ENCODE measurements around the gene PLEKHG3. TPM values are rescaled to one million over a fixed set of nuclear protein-coding genes. Genes with fewer than 3 reads are reported as not detected.

The PLEKHG3 gene
- total RNA-seq, 2 experiments from 2014 or later = not detected

DNA sequence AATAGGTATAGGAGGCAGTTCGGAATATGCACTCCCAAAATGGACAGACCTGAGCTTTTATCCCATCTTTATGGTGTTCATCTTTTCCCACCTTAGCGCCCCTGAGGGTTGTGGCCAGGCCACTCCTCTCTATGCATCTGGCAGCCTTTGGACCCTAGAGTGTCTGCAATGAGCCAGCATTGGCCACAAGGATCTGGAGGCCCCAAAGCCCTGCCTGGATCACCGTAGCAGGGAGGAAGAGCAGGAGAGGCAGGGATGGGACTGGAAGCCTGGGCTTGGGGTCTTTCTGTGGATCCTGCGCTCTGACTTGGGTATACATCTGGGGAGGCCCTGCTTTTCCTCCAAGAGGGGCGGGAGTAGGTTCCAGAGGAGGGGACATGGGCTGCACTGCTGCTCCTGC, 52.5 kb downstream of the PLEKHG3 start:
- no peak overlapping the region for H3K27ac ChIP-seq (ENCODE audit: low read depth, low read length, poor library complexity, severe bottlenecking)
- no peaks in the 10 kb centered on the region for H3K4me1 ChIP-seq (ENCODE audit: insufficient read depth, low read length, poor library complexity, severe bottlenecking)
- H3K9me2 ChIP-seq (ENCODE audit: insufficient read depth, low read length) = no peaks in the 10 kb centered on the region
- no peak overlapping the region for H3K4me2 ChIP-seq (ENCODE audit: low read length)
- H3K79me2 ChIP-seq (ENCODE audit: insufficient read depth, low read depth, low read length) = no peaks in the 10 kb centered on the region
- H4K20me1 ChIP-seq (ENCODE audit: insufficient read depth, low read length) = no peaks in the 10 kb centered on the region
- BruUV-seq (replicated peaks) = no TSS peak
- DNase-seq (ENCODE audit: low spot score) = no peak
- intact Hi-C loops (cut with micrococcal nuclease; ENCODE audit: unreplicated experiment) = no loop called here
- ChIA-PET CTCF (ENCODE audit: unreplicated experiment) (no interaction called here), POLR2A (no interaction called here)
- no peak overlapping the region for H3K4me3 ChIP-seq (ENCODE audit: low read depth, low read length, poor library complexity, severe bottlenecking)
- no peaks in the 10 kb centered on the region for H3K9me3 ChIP-seq (ENCODE audit: low read length)
- H3K36me3 ChIP-seq (ENCODE audit: insufficient read depth, low read length) = no peaks in the 10 kb centered on the region
- no peak overlapping the region for H2AFZ ChIP-seq (ENCODE audit: low read length)
- no peak for TF ChIP-seq EZH2phosphoT487 (IDR thresholded peaks at IDR 0.05; ENCODE audit: borderline replicate concordance, low read depth, low read length)
- TF ChIP-seq, protein P1, sequence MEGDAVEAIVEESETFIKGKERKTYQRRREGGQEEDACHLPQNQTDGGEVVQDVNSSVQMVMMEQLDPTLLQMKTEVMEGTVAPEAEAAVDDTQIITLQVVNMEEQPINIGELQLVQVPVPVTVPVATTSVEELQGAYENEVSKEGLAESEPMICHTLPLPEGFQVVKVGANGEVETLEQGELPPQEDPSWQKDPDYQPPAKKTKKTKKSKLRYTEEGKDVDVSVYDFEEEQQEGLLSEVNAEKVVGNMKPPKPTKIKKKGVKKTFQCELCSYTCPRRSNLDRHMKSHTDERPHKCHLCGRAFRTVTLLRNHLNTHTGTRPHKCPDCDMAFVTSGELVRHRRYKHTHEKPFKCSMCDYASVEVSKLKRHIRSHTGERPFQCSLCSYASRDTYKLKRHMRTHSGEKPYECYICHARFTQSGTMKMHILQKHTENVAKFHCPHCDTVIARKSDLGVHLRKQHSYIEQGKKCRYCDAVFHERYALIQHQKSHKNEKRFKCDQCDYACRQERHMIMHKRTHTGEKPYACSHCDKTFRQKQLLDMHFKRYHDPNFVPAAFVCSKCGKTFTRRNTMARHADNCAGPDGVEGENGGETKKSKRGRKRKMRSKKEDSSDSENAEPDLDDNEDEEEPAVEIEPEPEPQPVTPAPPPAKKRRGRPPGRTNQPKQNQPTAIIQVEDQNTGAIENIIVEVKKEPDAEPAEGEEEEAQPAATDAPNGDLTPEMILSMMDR (conservative IDR thresholded peaks at IDR 0.05; ENCODE audit: low read length) = no peak

DNA sequence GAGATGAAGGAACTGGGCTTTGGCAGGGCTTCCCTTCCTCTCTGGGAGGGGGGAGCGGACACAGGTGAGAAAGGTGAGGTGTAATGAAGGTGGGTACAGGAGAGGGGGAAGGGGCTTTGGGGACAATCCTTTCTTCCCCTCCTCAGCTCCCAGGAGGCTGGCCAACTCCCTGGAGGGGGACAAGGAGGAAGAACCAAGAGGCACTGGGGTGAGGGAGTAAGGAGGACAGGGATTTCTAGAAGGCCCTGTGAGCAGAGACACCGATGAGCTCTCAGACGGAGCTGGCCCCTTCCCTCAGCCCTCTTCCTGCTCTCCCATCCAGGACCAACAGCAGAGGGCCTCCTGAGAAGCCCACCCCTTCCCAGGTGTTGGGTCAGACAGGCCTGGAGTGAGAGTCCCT, 53.4 kb downstream of the PLEKHG3 start:
- H3K9me3 ChIP-seq (ENCODE audit: low read length) = no peaks in the 10 kb centered on the region
- H3K79me2 ChIP-seq (ENCODE audit: insufficient read depth, low read depth, low read length) = no peaks in the 10 kb centered on the region
- H4K20me1 ChIP-seq (ENCODE audit: insufficient read depth, low read length) = no peaks in the 10 kb centered on the region
- H3K9me2 ChIP-seq (ENCODE audit: insufficient read depth, low read length) = no peaks in the 10 kb centered on the region
- H3K4me3 ChIP-seq (ENCODE audit: low read depth, low read length, poor library complexity, severe bottlenecking) = no peak overlapping the region
- H3K36me3 ChIP-seq (ENCODE audit: insufficient read depth, low read length) = no peaks in the 10 kb centered on the region
- H3K4me1 ChIP-seq (ENCODE audit: insufficient read depth, low read length, poor library complexity, severe bottlenecking) = no peaks in the 10 kb centered on the region
- POLR2A ChIA-PET = no interaction called here
- CTCF ChIA-PET (ENCODE audit: unreplicated experiment) = no interaction called here
- no peak overlapping the region for H3K4me2 ChIP-seq (ENCODE audit: low read length)
- H3K27ac ChIP-seq (ENCODE audit: low read depth, low read length, poor library complexity, severe bottlenecking) = no peak overlapping the region
- intact Hi-C loops (cut with micrococcal nuclease; ENCODE audit: unreplicated experiment) = no loop called here
- no peak for DNase-seq (ENCODE audit: low spot score)
- no TSS peak for BruUV-seq (replicated peaks)
- TF ChIP-seq EZH2phosphoT487 (IDR thresholded peaks at IDR 0.05; ENCODE audit: borderline replicate concordance, low read depth, low read length) = no peak
- TF ChIP-seq, protein P1 (conservative IDR thresholded peaks at IDR 0.05; ENCODE audit: low read length) = no peak
- H2AFZ ChIP-seq (ENCODE audit: low read length) = no peak overlapping the region

DNA sequence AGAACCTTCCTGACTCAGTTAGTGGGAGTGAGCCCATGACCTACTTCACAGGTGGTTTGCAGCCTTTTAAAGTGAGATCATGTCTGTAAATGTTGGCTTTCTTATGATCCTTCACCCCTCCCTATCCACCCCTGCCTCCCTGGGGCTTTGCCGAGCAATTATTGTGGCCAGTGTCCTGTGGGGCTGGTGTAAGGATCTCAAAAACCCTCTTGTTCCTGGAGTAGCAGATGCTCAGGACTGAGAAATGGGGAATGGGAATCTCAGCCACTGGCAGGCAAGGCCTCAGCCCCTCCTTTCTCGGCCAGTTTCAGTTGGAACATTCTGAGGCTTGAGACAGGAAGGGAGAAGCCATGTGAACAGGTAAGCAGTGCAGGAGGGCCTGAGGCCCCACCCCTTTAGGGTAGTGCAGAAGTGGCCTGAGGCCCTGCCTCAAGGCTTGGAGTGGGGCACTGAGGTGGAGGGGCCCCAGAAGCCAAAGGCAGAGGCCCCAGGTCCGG, 53.8 kb downstream of the PLEKHG3 start:
- no peaks in the 10 kb centered on the region for H3K4me1 ChIP-seq (ENCODE audit: insufficient read depth, low read length, poor library complexity, severe bottlenecking)
- no peak overlapping the region for H2AFZ ChIP-seq (ENCODE audit: low read length)
- H3K27ac ChIP-seq (ENCODE audit: low read depth, low read length, poor library complexity, severe bottlenecking) = no peak overlapping the region
- intact Hi-C loops (cut with micrococcal nuclease; ENCODE audit: unreplicated experiment) = no loop called here
- no peak for TF ChIP-seq EZH2phosphoT487 (IDR thresholded peaks at IDR 0.05; ENCODE audit: borderline replicate concordance, low read depth, low read length)
- TF ChIP-seq, protein P1 (conservative IDR thresholded peaks at IDR 0.05; ENCODE audit: low read length) = no peak
- no peak overlapping the region for H3K4me3 ChIP-seq (ENCODE audit: low read depth, low read length, poor library complexity, severe bottlenecking)
- ChIA-PET POLR2A (no interaction called here), CTCF (ENCODE audit: unreplicated experiment) (no interaction called here)
- DNase-seq (ENCODE audit: low spot score) = no peak
- no peak overlapping the region for H3K4me2 ChIP-seq (ENCODE audit: low read length)
- no peaks in the 10 kb centered on the region for H3K79me2 ChIP-seq (ENCODE audit: insufficient read depth, low read depth, low read length)
- no peaks in the 10 kb centered on the region for H3K36me3 ChIP-seq (ENCODE audit: insufficient read depth, low read length)
- no peaks in the 10 kb centered on the region for H4K20me1 ChIP-seq (ENCODE audit: insufficient read depth, low read length)
- BruUV-seq (replicated peaks) = no TSS peak
- H3K9me3 ChIP-seq (ENCODE audit: low read length) = no peaks in the 10 kb centered on the region
- no peaks in the 10 kb centered on the region for H3K9me2 ChIP-seq (ENCODE audit: insufficient read depth, low read length)

Data from OCI-LY7 (cell line).